Rectal smooth muscle tissue (tissue), 1 donor: ENCODE data around the gene C11orf24.

Experiments
- H3K27ac ChIP-seq: one replicate; pipeline ENCODE4 v1.7.0; 2013; ENCODE audit warnings: low read depth, low read length, inconsistent platforms
- H3K27me3 ChIP-seq: one replicate; pipeline ENCODE4 v1.7.0; 2013; ENCODE audit warnings: low read length; ENCODE audit not compliant: control insufficient read depth, insufficient read depth
- H3K36me3 ChIP-seq: one replicate; pipeline ENCODE4 v1.7.0; 2013; ENCODE audit warnings: low read length; ENCODE audit not compliant: control insufficient read depth, insufficient read depth
- H3K4me1 ChIP-seq: one replicate; pipeline ENCODE4 v1.7.0; 2013; ENCODE audit warnings: low read length; ENCODE audit not compliant: control insufficient read depth, insufficient read depth
- H3K4me3 ChIP-seq: one replicate; pipeline ENCODE4 v1.7.0; 2013; ENCODE audit warnings: low read length
- H3K9ac ChIP-seq: one replicate; pipeline ENCODE4 v1.7.0; 2013; ENCODE audit warnings: low read length

C11orf24 gene

DNA sequence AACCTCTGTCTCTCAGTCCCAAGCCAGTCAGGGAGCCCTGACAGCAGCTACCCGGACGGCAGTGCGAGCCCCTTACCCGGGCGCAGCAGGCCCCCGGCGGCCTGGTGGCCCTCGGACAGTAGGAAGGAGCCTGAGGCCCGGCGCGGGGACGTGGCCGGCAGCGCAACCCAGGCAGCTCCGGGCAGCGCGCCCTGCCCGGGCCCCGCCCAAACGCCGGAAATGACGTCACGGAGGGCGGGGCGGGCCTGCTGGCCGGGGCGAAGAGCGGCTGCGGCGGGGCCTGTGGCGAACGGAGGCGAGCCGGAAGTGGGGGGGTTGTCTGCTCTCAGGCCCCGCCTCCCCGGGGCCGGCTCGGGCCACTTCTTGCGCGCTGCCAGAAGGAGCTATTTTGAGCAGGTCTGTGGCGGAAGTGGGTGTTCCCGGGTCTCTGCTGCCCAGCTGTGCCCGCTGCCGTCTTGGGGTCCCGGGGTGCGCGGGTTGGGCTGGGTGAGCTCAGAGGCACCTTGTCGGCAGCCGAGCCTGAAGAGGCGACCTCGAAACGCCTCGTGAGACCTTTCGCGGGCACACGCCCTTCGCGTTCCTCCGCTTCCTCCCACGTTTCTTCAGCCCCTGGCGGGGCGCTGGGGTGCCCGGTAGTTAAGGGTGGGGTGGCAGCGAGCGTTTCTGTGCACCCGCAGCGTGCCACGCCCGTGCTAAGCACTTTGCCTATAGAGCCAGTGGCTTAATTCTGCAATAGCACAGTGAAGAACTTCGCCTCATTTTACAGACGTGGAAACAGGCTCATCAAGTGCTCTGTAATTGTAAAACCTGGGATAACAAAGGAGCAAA, at the start of gene C11orf24:
Gene C11orf24 (minus strand): TSS at position 193 of the 828 bp plus-strand sequence. CDS start 8,206 bp downstream, outside the sequence.
- peaks cover 7% of the 10 kb centered on the region for H3K4me1 ChIP-seq

DNA sequence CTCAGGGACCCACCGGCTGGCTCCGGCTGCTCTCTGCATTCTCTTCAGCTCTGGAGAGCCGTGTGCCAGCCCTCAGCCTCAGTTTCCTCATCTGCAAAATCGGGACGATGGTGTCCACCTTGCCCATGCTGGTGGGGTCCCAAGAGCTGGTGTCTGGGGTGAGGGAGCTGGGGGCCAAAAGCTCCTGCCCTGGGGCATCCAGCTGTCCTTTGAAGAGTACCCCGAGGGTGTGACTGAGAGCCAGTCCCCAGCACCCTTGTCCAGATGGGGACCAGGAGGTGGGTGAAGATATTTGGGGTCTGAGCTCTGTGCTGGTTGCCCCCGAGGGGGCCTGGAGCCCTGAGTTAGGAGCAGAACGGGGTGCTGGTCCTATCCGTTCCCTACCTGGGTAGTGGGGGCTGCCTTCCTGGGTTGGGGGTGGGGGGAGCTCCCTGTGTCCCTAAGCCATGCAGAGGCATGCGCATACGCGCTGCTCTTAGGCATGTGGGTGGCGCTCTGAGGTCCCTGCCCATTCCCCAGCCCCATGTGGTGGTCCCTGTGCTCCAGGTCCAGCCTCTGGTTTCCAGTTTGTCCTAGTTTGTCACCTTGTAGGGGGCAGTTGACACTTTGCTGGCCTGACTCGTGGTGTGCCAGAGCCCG, 45.5 kb upstream of the C11orf24 start:
- H3K36me3 ChIP-seq: no peaks in the 10 kb centered on the region
- H3K4me3 ChIP-seq: no peak overlapping the region
- no peak overlapping the region for H3K9ac ChIP-seq
- H3K27me3 ChIP-seq: no peaks in the 10 kb centered on the region
- H3K27ac ChIP-seq: peak overlapping the region; percentile 21
- H3K4me1 ChIP-seq: peaks cover 36% of the 10 kb centered on the region

More for the DNA sequence above, at the start of gene C11orf24:
- Histone ChIP-seq H3K9ac (peak within 1 kb of the TSS; percentile 82), H3K4me3 (peak within 1 kb of the TSS; percentile 92), H3K27ac (peak within 1 kb of the TSS; percentile 90), H3K36me3 (peaks cover 5% of the 10 kb centered on the region), H3K27me3 (no peaks in the 10 kb centered on the region)

DNA sequence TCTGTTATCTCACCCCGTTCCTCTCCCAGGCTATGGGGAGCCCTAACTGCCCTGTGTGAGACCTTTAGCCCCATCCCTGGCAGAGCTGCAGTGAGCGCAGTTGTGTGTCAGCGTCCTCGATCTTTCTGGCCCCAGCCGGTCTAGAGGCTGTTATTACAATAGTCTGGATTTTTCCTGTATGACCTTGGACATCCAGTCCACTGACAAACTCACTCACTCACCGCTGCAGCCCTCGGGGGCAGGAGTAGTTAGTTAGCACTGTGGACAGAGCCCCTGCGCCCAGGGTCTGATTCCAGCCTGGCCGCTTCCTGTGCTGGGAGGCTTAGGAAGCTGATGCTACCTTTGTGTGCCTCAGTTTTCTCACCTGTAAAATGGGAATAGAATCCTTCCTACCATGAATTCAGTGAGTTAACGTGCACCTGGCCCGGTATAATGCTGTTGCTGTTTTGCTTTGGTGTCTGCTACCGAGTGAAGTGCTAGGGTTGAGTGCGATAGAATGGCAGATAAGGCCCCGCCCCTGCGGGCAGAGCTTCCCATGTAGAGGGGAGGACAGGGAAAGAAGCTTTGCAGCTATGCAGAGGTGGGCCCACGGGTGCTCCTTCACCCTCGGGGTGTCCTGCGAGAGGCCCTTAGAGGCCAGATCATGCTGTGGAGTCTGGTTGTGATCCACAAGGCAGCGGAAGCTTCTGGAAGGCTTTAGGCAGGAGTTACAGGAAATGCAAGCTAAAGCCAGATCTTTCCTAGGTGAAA, 43.6 kb upstream of the C11orf24 start:
- Histone ChIP-seq H3K4me1 (peaks cover 32% of the 10 kb centered on the region), H3K9ac (no peak overlapping the region), H3K27ac (peak overlapping the region; percentile 57), H3K36me3 (no peaks in the 10 kb centered on the region), H3K27me3 (no peaks in the 10 kb centered on the region), H3K4me3 (peak overlapping the region; percentile 76)

DNA sequence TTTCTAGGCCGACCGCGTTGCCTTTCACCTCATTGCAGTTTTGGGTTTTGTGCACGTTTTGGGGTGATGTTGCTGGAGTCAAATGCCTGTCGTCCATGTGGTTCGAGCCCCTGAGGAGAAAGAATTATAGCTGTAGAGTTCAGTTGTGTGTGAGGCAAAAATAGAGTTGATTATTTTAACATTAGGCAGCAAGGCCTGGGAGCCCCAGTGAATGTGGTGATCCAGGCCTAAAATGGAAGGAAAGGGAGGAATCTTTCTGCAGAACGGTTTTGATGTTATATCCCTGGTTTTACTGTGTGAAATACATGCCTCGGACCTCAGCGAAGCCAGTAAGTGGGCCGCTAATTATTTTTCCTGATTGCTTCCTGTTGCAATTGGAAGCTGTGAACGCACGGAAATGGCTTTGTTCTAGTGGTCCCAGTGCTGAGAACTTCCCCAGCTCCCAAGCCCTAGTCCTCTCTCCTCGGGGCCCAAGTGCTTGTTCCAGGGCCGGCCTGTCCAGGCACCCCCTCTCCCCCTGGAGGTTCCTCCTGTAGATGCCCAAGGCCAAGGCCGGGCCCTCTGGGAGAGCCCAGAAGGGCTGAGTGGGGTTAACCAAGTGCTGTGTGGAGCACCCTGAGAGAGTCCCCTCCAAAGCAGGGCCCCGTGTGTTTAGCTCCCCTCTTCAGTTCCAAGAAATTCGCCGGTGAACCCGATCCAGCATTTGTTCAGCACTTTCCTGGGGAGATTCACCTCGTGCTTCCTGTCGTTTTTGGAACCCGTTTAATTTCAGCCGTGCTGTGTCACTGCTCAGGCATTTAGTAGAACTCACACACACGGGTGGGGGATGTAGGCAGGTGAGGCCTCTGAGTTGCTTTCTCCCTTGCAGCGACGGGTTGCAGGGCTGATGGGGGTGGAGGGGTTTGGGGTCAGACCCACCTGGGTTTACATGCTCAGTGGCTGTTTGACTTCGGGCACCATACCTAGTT, 42.7 kb upstream of the C11orf24 start:
- peak overlapping the region; percentile 76 for H3K4me3 ChIP-seq

DNA sequence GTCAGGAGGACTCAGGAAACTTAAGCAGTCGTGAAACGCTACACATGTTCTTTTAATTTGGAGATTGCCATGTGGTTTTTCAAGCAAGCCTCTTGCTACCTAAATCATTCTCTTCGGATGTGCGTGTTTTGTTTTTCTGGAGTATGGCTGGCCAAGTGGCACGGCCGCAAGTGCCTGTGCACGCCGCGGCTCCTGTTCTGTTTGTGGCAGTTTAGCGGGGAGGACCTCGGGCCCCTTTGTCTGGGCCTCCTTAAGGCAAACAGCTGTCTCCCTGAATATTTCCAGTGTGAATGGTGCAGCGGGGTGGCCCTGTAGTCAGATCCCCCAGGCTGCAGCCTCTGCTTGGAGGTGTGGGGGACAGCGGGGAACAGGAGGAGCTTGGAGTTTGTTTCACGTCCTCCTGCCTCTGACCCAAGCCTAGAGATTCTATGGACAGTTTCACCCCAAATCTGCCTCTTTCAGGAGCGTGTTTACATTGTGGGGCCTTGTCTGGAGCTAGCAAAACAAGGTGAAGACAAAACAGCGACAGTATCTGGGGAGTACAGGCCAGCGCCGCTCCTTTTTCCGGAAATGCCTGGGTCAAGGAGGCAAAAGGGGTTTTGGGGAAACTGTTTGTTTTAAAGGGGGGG, 41.9 kb upstream of the C11orf24 start:
- H3K4me3 ChIP-seq: peak overlapping the region; percentile 76
- H3K27ac ChIP-seq: peak overlapping the region; percentile 57
- H3K4me1 ChIP-seq: peaks cover 32% of the 10 kb centered on the region
- H3K9ac ChIP-seq: peak overlapping the region; percentile 38
- H3K27me3 ChIP-seq: no peaks in the 10 kb centered on the region
- H3K36me3 ChIP-seq: no peaks in the 10 kb centered on the region

More for the DNA sequence above, 42.7 kb upstream of the C11orf24 start:
- Histone ChIP-seq H3K36me3 (no peaks in the 10 kb centered on the region), H3K27me3 (no peaks in the 10 kb centered on the region), H3K9ac (peak overlapping the region; percentile 38), H3K4me1 (peaks cover 32% of the 10 kb centered on the region), H3K27ac (peak overlapping the region; percentile 57)

GRCh38 chr11:68312780-68313573, 41.2 kb upstream of the C11orf24 start:
- Histone ChIP-seq H3K4me3 (peak overlapping the region; percentile 76), H3K27me3 (no peaks in the 10 kb centered on the region), H3K4me1 (peaks cover 32% of the 10 kb centered on the region), H3K27ac (peak overlapping the region; percentile 57), H3K36me3 (no peaks in the 10 kb centered on the region), H3K9ac (peak overlapping the region; percentile 38)

GRCh38 chr11:68312117-68312779, 40.5 kb upstream of the C11orf24 start, which contains the start of gene LRP5:
LRP5 (plus strand) TSS chr11:68312591; CDS start chr11:68312715, 124 bp downstream.
- no peaks in the 10 kb centered on the region for H3K27me3 ChIP-seq
- no peaks in the 10 kb centered on the region for H3K36me3 ChIP-seq
- H3K27ac ChIP-seq: peak within 1 kb of the TSS; percentile 63
- H3K4me3 ChIP-seq: peak within 1 kb of the TSS; percentile 76
- peak within 1 kb of the TSS; percentile 38 for H3K9ac ChIP-seq
- peaks cover 32% of the 10 kb centered on the region for H3K4me1 ChIP-seq

DNA sequence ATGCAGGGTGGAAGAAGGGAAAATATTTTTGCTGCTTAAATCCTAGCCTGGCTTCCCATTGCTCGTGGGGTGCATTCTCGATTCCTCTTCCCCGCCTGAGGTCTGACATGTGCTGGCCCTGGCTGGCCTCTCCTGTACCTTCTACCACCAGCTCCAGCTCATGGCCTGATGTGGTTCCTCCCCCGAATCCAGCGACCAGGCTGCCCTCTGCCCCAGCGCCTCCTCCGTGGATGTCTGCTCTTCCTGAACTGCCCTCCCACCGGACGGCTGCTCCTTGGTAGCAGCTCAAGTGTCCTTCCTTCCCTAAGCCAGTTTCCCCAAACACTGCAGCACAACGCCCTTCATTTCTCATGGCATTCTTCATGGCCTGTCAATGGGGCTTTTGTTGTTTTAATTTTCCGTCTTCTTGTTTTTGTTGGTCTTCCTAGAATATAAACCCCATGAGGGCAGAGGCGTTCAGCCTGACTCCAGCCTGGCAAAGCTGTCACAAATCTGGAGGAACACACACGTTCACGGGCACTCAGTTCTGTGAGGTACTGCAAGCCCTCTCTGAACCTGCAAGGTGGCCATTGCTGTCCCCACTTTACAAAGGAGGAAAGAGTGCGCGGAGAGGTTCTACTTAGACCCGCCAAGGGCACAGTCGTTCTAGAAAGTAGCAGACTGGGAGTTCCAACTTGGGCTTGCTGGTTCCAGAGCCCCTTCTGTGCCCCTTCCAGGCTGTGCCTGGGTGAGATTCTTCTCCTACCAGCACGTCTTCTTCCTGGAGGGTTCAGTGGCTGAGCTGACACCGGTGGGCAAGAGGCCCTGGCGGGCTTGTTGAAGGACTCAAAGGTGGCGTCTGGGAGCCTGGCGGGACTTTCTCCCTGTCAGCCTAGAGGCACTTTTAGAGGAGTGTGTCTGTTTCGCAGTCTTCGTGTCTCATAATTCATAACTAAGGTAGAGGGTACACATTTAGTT, 39.7 kb upstream of the C11orf24 start:
- Histone ChIP-seq H3K4me1 (peaks cover 26% of the 10 kb centered on the region), H3K27me3 (no peaks in the 10 kb centered on the region), H3K27ac (peak overlapping the region; percentile 63), H3K36me3 (no peaks in the 10 kb centered on the region), H3K4me3 (peak overlapping the region; percentile 51), H3K9ac (no peak overlapping the region)

DNA sequence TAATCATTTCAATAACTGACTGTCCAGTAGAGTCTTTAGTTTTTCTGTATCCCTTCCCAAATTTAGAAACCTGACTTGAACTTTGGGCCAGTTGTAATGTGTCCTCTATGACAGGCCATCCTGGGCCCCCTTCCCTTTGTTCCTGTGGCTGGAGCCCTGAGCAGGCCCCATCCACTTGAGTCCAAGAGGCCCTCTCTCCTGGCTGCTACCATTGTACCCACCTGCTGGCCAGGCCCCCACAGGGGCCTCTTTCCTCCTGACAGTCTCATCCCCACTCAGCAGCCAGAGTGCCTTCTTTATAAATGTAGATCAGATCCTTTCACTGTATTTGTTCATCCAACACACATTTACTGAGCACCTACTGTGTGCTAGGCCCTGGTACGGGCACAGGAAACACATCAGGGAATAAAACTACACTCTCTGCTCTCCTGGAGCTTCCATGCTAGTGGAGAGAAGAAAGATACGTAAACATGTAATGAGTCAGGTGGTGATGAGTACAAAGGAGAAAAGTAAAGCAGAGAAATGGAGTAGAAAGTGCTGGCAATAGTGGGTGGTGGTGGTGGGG, 37.9 kb upstream of the C11orf24 start:
- H3K27me3 ChIP-seq: no peaks in the 10 kb centered on the region
- peaks cover 14% of the 10 kb centered on the region for H3K4me1 ChIP-seq
- no peak overlapping the region for H3K4me3 ChIP-seq
- no peak overlapping the region for H3K27ac ChIP-seq
- H3K36me3 ChIP-seq: no peaks in the 10 kb centered on the region
- H3K9ac ChIP-seq: no peak overlapping the region
